ENCODE data around the gene SLC16A10. TPM values are rescaled to one million over a fixed set of nuclear protein-coding genes. Genes with fewer than 3 reads are reported as not detected.

SLC16A10 gene
- total RNA-seq, 2 donors from 2014 or later, result 24.4 to 32.4 TPM

DNA sequence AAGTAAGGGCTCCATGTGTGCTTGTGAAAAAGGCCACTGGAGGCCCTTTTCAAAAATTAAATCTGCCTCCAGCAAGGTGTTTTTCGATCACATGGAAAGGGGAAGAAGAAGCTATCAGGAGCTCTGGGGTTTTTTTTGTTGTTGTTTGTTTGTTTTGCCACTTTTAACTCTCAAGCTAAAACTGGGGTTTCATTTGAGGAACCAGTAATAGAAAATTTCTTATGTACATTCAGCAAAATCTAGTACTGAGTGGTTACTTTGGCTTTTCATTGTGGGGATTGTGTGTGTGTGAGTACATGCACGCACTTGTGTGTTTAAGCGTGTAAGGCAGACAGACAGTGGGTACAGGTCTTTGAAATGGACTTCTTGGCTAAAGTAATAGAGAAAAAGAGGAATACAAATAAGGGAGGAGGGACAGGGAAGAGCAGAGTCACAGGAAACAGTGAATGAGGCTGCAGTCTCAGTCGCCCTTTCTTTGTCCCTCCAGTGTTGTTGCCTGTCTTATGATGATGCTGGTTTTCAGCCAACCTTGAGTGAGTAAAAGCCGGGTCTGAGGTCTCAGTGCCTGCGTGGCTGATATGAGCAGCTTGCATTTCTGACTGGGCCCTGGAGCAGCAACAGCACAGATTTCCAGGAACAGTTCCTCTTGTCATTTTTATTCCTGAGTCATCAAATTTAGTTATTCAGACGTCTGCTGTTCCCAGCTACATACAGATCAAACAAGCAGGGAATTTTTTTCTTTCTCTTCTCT is 26.2 kb downstream of the SLC16A10 start:
- no peaks in the 10 kb centered on the region for H3K9me3 ChIP-seq
- ATAC-seq (ENCODE audit: insufficient number of reproducible peaks, low FRiP score, low read depth) (peak; percentile 66), DNase-seq (ENCODE audit: low spot score) (peak; percentile 25)
- no peak overlapping the region for H3K4me3 ChIP-seq
- H3K27ac ChIP-seq, result peak overlapping the region in 1 of 2 donors; percentile 33
- H3K27me3 ChIP-seq (replicated peaks; ENCODE audit: insufficient read depth), result no peaks in the 10 kb centered on the region
- peaks cover 0 to 12% of the 10 kb centered on the region in 2 donors for H3K4me1 ChIP-seq (ENCODE audit: control insufficient read depth in 1 of 2, low read depth in 2 of 2)
- H3K36me3 ChIP-seq, result no peaks in the 10 kb centered on the region
- no peak for TF ChIP-seq CTCF (IDR thresholded peaks at IDR 0.05)

DNA sequence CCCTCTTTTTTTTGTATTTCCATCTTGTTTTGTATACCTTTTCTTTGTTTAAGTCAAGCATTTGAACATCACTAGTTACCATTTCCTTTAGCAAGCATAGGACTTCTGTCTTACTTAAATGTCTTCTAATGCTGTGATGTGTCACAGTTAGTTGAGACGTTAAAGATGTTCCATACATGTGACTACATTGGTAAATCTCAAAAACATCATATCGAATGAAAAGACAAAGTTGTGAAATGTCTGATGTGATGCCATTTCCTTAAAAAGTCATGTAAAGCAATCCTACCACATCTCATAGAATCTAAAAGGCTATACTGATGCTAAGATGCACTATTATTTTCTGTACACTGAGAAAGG is 26.8 kb downstream of the SLC16A10 start:
- Histone ChIP-seq H3K4me3 (no peak overlapping the region), H3K36me3 (no peaks in the 10 kb centered on the region), H3K9me3 (no peaks in the 10 kb centered on the region), H3K27ac (no peak overlapping the region), H3K4me1 (ENCODE audit: control insufficient read depth in 1 of 2, low read depth in 2 of 2) (peaks cover 0 to 12% of the 10 kb centered on the region in 2 donors), H3K27me3 (replicated peaks; ENCODE audit: insufficient read depth) (no peaks in the 10 kb centered on the region)
- no peak for ATAC-seq (ENCODE audit: insufficient number of reproducible peaks, low FRiP score, low read depth)
- TF ChIP-seq CTCF (IDR thresholded peaks at IDR 0.05), result no peak
- DNase-seq (ENCODE audit: low spot score), result no peak

GRCh38 chr6:111114482-111114881 is 27.2 kb downstream of the SLC16A10 start:
- Histone ChIP-seq H3K4me3 (no peak overlapping the region), H3K9me3 (no peaks in the 10 kb centered on the region), H3K4me1 (ENCODE audit: control insufficient read depth in 1 of 2, low read depth in 2 of 2) (peaks cover 0 to 12% of the 10 kb centered on the region in 2 donors), H3K27me3 (replicated peaks; ENCODE audit: insufficient read depth) (no peaks in the 10 kb centered on the region), H3K36me3 (no peaks in the 10 kb centered on the region), H3K27ac (no peak overlapping the region)
- TF ChIP-seq CTCF (IDR thresholded peaks at IDR 0.05), result no peak
- DNase-seq (ENCODE audit: low spot score) (no peak), ATAC-seq (ENCODE audit: insufficient number of reproducible peaks, low FRiP score, low read depth) (no peak)

- H3K9me3 ChIP-seq, result no peaks in the 10 kb centered on the region
- no peak overlapping the region for H3K27ac ChIP-seq
- DNase-seq (ENCODE audit: low spot score) (no peak), ATAC-seq (ENCODE audit: insufficient number of reproducible peaks, low FRiP score, low read depth) (no peak)
- H3K27me3 ChIP-seq (replicated peaks; ENCODE audit: insufficient read depth), result no peaks in the 10 kb centered on the region
- no peak overlapping the region for H3K4me3 ChIP-seq
- no peaks in the 10 kb centered on the region for H3K36me3 ChIP-seq
- peaks cover 0 to 5% of the 10 kb centered on the region in 2 donors for H3K4me1 ChIP-seq (ENCODE audit: control insufficient read depth in 1 of 2, low read depth in 2 of 2)
- TF ChIP-seq CTCF (IDR thresholded peaks at IDR 0.05), result no peak
Measured at GRCh38 chr6:111118826-111119225, 31.5 kb downstream of the SLC16A10 start.

DNA sequence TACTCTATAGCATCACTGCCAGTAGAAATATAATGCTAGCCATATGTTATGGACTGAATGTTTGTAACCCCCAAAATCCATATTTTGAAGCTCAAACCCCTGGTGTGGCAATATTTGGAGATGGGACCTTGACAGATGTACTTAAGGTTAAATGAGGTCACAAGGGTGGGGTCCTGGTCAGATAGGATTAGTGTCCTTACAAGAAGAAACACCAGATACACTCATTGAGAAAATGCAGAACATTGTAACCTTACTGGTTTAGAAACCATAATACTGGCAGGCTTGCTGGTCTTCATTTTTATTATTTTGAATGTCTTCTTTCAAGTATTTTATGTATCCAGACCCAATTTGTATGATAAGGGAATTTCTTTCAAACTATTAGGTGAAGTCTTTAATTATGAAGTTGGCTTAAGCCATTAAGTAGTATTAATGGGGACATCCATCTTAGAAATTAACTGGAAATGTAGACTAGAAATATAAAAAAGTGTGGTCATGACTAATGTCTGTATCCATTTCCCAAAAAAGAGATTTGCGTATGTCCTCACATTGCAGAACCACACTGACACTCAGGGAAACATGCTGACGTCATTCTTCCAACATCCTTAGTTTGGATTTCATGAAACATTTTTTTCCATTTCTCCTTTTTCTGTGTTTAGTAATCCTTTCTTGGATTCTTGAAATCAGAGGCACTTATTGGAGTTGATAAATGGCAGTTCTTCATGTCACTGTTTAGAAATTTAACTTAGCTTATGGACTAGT is 32.4 kb downstream of the SLC16A10 start:
- Histone ChIP-seq H3K36me3 (no peaks in the 10 kb centered on the region), H3K4me3 (no peak overlapping the region), H3K27me3 (replicated peaks; ENCODE audit: insufficient read depth) (no peaks in the 10 kb centered on the region), H3K9me3 (no peaks in the 10 kb centered on the region), H3K27ac (no peak overlapping the region), H3K4me1 (ENCODE audit: control insufficient read depth in 1 of 2, low read depth in 2 of 2) (no peaks in the 10 kb centered on the region)
- ATAC-seq (ENCODE audit: insufficient number of reproducible peaks, low FRiP score, low read depth), result no peak
- no peak for TF ChIP-seq CTCF (IDR thresholded peaks at IDR 0.05)
- no peak for DNase-seq (ENCODE audit: low spot score)

Measured in thoracic aorta (tissue), 2 donors.